ENCODE measurements around the gene CAMSAP2. TPM values are rescaled to one million over a fixed set of nuclear protein-coding genes. Genes with fewer than 3 reads are reported as not detected.

CAMSAP2 gene
- total RNA-seq, 4 donors from 2014 or later = 8.2 to 12.5 (median 9.1) TPM

DNA sequence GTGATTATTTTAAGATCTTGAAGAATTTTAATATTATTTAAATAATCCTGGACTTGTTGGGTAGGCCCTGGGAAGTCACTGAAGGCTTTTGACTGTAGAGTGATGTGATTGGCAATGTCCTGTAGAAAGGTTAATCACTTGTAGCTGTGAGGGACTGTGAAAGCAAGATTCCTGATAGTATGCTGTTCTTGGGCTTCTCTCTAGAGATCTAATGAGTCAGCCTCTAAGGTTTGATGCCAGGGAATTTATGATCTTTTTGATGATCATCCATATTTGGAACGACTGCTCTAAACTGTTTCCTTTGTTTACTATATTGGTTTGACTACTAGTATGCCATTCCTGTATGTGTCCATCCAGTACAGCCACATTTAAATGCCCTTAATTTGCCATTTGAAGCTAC, 56.5 kb downstream of the CAMSAP2 start:
- TF ChIP-seq POLR2A (IDR thresholded peaks at IDR 0.05) = no peak
- TF ChIP-seq CTCF (IDR thresholded peaks at IDR 0.05) = no peak
- no peak for TF ChIP-seq POLR2AphosphoS5 (IDR thresholded peaks at IDR 0.05)
- TF ChIP-seq EP300 (IDR thresholded peaks at IDR 0.05; ENCODE audit: low read depth) = no peak
- Histone ChIP-seq H3K27me3 (no peaks in the 10 kb centered on the region), H3K9me3 (no peaks in the 10 kb centered on the region), H3K4me1 (peaks cover 5 to 17% (median 14%) of the 10 kb centered on the region in 4 donors), H3K27ac (no peak overlapping the region), H3K4me3 (no peak overlapping the region), H3K36me3 (no peaks in the 10 kb centered on the region)
- no peak for DNase-seq
- 14 to 33% methylated on average over 1 of the region's 1 CpG for WGBS, 2 donors (ENCODE audit: low coverage in 1 of 2)
- in situ Hi-C loops (cut with MboI; ENCODE audit: low pct_ligation_motif_present in 1 of 4, low pct_unique_long_range_greater_than_20kb in 1 of 4, low sequenced_read_pairs in 3 of 4) (no loop called here), intact Hi-C loops (cut with DNase I; ENCODE audit: low total_unique reads) (no loop called here)

DNA sequence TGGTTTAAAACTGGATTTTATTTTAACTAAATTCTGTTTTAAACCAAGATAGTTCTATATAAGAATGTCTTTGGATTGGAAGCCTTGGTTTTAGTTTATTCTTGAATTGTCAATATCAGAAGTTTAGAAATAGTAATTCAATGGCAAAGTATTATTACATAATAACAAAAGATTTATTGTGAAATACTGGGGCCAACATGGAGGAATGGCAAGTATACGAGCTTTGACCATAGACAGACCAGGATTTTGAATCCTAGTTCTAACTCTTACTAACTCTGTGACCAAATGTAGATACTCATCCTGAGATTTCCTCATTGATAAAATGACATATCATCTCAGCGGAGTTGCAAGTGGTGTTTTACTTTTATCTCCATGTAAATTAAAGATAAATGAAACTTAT, 63.3 kb downstream of the CAMSAP2 start:
- whole genome bisulfite sequencing, 2 donors (ENCODE audit: low coverage in 1 of 2) = 70 to 74% methylated on average over 2 of the region's 2 CpGs
- Histone ChIP-seq H3K4me1 (peaks cover 0 to 7% (median 0%) of the 10 kb centered on the region in 4 donors), H3K4me3 (no peak overlapping the region), H3K27me3 (no peaks in the 10 kb centered on the region), H3K9me3 (no peaks in the 10 kb centered on the region), H3K36me3 (no peaks in the 10 kb centered on the region), H3K27ac (no peak overlapping the region)
- DNase-seq = no peak
- intact Hi-C loops (cut with DNase I; ENCODE audit: low total_unique reads) = loop anchor here (10.0 kb wide), 1 partner anchor 137 kb away; the partner anchor contains the start of gene DDX59
- TF ChIP-seq EP300 (IDR thresholded peaks at IDR 0.05; ENCODE audit: low read depth) (no peak), CTCF (IDR thresholded peaks at IDR 0.05) (no peak), POLR2A (IDR thresholded peaks at IDR 0.05) (no peak), POLR2AphosphoS5 (IDR thresholded peaks at IDR 0.05) (no peak)
- in situ Hi-C loops (cut with MboI; ENCODE audit: low pct_ligation_motif_present in 1 of 4, low pct_unique_long_range_greater_than_20kb in 1 of 4, low sequenced_read_pairs in 3 of 4) = loop anchor here (5.0 to 10.0 kb wide), 2 partner anchors 167 to 180 kb away; partner anchors contain the start of gene KIF14 (in 3 of the 4)

DNA sequence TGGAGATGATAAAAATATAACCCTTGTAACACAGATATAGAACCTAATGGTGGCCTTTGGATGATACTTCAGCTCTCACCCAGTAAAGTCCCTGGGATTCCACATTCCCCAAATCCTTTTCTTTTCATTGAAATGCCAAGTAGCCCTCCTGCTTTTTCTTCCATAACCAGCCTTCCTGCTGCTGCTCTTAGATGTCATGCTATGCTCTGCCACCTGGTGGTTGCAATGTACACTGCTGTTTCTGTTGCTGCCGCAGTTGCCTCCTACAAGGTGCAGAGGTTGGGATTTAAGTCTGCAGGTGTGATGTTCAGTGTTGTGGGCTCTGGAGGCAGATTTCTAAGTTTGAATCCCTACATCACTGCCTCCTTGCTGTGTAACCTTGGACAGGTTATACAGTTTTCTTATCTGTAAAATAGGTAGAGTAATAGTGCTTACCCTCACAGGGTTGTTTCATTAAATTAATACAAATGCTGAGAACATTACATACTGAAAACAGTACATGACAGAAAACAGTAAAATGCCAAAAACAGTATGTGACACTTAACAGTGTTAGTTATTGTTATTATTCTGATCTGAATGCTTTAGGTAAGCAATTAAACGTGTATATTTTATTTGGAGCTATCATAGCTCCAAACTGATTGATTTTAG, 64.3 kb downstream of the CAMSAP2 start:
- no peaks in the 10 kb centered on the region for H3K9me3 ChIP-seq
- peaks cover 0 to 3% (median 0%) of the 10 kb centered on the region in 4 donors for H3K36me3 ChIP-seq
- peak; percentile 83 for DNase-seq
- H3K4me1 ChIP-seq = peaks cover 0 to 7% (median 0%) of the 10 kb centered on the region in 4 donors
- H3K4me3 ChIP-seq = no peak overlapping the region
- 33 to 41% methylated on average over 2 of the region's 2 CpGs for WGBS, 2 donors (ENCODE audit: low coverage in 1 of 2)
- intact Hi-C loops (cut with DNase I; ENCODE audit: low total_unique reads) = loop anchor here (10.0 kb wide), 1 partner anchor 138 kb away; the partner anchor contains the start of gene DDX59
- in situ Hi-C loops (cut with MboI; ENCODE audit: low pct_ligation_motif_present in 1 of 4, low pct_unique_long_range_greater_than_20kb in 1 of 4, low sequenced_read_pairs in 3 of 4) = loop anchor here (5.0 to 10.0 kb wide), 2 partner anchors 168 to 181 kb away; partner anchors contain the start of gene KIF14 (in 3 of the 4)
- H3K27ac ChIP-seq = no peak overlapping the region
- TF ChIP-seq CTCF (IDR thresholded peaks at IDR 0.05) = peak; percentile 87 to 91 (median 90)
- no peak for TF ChIP-seq EP300 (IDR thresholded peaks at IDR 0.05; ENCODE audit: low read depth)
- peak in 1 of 3 donors; percentile 35 for TF ChIP-seq POLR2AphosphoS5 (IDR thresholded peaks at IDR 0.05)
- TF ChIP-seq POLR2A (IDR thresholded peaks at IDR 0.05) = no peak
- H3K27me3 ChIP-seq = no peaks in the 10 kb centered on the region

- no peak for DNase-seq
- peaks cover 0 to 5% (median 0%) of the 10 kb centered on the region in 4 donors for H3K36me3 ChIP-seq
- in situ Hi-C loops (cut with MboI; ENCODE audit: low pct_ligation_motif_present in 1 of 4, low pct_unique_long_range_greater_than_20kb in 1 of 4, low sequenced_read_pairs in 3 of 4) (loop anchor here in 1 of 4 donors (10.0 kb wide), 1 partner anchor 171 kb away; no protein-coding TSS in a partner anchor), intact Hi-C loops (cut with DNase I; ENCODE audit: low total_unique reads) (loop anchor here (10.0 kb wide), 1 partner anchor 141 kb away; the partner anchor contains the start of gene DDX59)
- no peak for TF ChIP-seq POLR2AphosphoS5 (IDR thresholded peaks at IDR 0.05)
- WGBS, 2 donors (ENCODE audit: low coverage in 1 of 2) = 85 to 86% methylated on average over 3 of the region's 3 CpGs
- no peaks in the 10 kb centered on the region for H3K9me3 ChIP-seq
- H3K4me1 ChIP-seq = peaks cover 0 to 7% (median 0%) of the 10 kb centered on the region in 4 donors
- H3K27me3 ChIP-seq = no peaks in the 10 kb centered on the region
- no peak overlapping the region for H3K4me3 ChIP-seq
- H3K27ac ChIP-seq = no peak overlapping the region
Measured at GRCh38 chr1:200805719-200806118, 67.0 kb downstream of the CAMSAP2 start.
